ENCODE results near the gene PRR27.

DNA sequence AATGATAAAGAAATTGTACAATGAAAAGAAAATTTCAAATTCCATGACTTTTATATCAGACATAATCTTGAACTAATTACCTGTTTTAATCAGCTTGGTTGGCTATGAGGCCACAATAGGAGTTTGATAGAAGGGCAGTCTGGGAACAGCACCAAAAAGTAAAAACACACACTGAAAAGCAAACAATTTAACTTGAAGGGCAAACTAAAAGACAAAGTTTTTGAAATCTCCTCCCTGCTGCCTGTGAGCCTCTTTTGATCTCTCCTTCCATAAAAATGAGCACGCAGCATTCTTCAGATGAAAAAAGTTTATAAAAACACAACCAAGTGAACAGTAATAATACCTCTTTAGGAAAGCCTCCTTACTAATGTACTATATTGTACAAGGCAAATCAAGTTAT is 49.6 kb downstream of the PRR27 start:
- no peak for TF ChIP-seq GATA2 (IDR thresholded peaks at IDR 0.05; ENCODE audit: low read depth, low read length)
- TF ChIP-seq GATA3 (IDR thresholded peaks at IDR 0.05; ENCODE audit: low read depth, low read length): no peak
